Muscle of arm (tissue), 12 donors: ENCODE results near the gene ZNF516. TPM values are rescaled to one million over a fixed set of nuclear protein-coding genes. Genes with fewer than 3 reads are reported as not detected.

Experiments
- DNase-seq: peaks from one replicate; pipeline ENCODE4 v3.0.0-alpha.2; 2013
- polyA plus RNA-seq, 12 donors: library from polyadenylated mRNA; unstranded; fragments of 120-200 nt; gene quantifications; one replicate each; pipeline ENCODE4 v1.2.1, GENCODE V29; 2013; ENCODE audit not compliant: insufficient read length in 12 of 12

The ZNF516 gene
- polyA plus RNA-seq, 12 donors = 30.5 to 96.9 (median 42.7) TPM; not detected in 1

- DNase-seq = no peak
Observed at GRCh38 chr18:76380791-76381405, 114.1 kb downstream of the ZNF516 start.

GRCh38 chr18:76380127-76380729 is 114.8 kb downstream of the ZNF516 start:
- DNase-seq = no peak

GRCh38 chr18:76379226-76380126 is 115.6 kb downstream of the ZNF516 start:
- DNase-seq = no peak

- DNase-seq = no peak
Observed at GRCh38 chr18:76378526-76379215, 116.4 kb downstream of the ZNF516 start.

GRCh38 chr18:76377359-76377756 is 117.7 kb downstream of the ZNF516 start:
- no peak for DNase-seq

- no peak for DNase-seq
Observed at GRCh38 chr18:76376668-76377358, 118.2 kb downstream of the ZNF516 start.

- DNase-seq = no peak
Observed at GRCh38 chr18:76376225-76376624, 118.8 kb downstream of the ZNF516 start.

- DNase-seq = no peak
Observed at GRCh38 chr18:76374330-76375281, 120.4 kb downstream of the ZNF516 start.

- no peak for DNase-seq
Observed at GRCh38 chr18:76373297-76373696, 121.7 kb downstream of the ZNF516 start.

- no peak for DNase-seq
Observed at GRCh38 chr18:76371301-76372203, 123.5 kb downstream of the ZNF516 start.

GRCh38 chr18:76370686-76371085 is 124.4 kb downstream of the ZNF516 start:
- DNase-seq = no peak

- DNase-seq = no peak
Observed at GRCh38 chr18:76370201-76370600, 124.8 kb downstream of the ZNF516 start.

- no peak for DNase-seq
Observed at GRCh38 chr18:76369791-76370190, 125.3 kb downstream of the ZNF516 start.

- no peak for DNase-seq
Observed at GRCh38 chr18:76368976-76369375, 126.1 kb downstream of the ZNF516 start.

GRCh38 chr18:76368271-76368670 is 126.8 kb downstream of the ZNF516 start:
- DNase-seq = no peak

- DNase-seq = no peak
Observed at GRCh38 chr18:76367168-76368125, 127.6 kb downstream of the ZNF516 start.

- DNase-seq = no peak
Observed at GRCh38 chr18:76365561-76365960, 129.5 kb downstream of the ZNF516 start.
